Progenitor cell of endocrine pancreas (in vitro differentiated cells): ENCODE data around the gene DEXI. TPM values are rescaled to one million over a fixed set of nuclear protein-coding genes. Genes with fewer than 3 reads are reported as not detected.

Experiments used
- DNase-seq: peaks from one replicate; pipeline ENCODE4 v3.0.0; 2021; ENCODE audit warnings: low spot score; ENCODE audit not compliant: unreplicated experiment
- H3K27ac Mint-ChIP-seq: 2 replicates; pipeline ENCODE4 v1.8.0; 2021; ENCODE audit warnings: mild to moderate bottlenecking, moderate library complexity, mixed read lengths
- H3K27me3 Mint-ChIP-seq: 2 replicates; pipeline ENCODE4 v1.8.0; 2021; ENCODE audit warnings: mixed read lengths
- H3K36me3 Mint-ChIP-seq: 2 replicates; pipeline ENCODE4 v1.8.0; 2022; ENCODE audit warnings: mixed read lengths; ENCODE audit not compliant: insufficient read depth
- H3K4me1 Mint-ChIP-seq: 2 replicates; pipeline ENCODE4 v1.8.0; 2021; ENCODE audit warnings: low read depth, mixed read lengths
- H3K4me3 Mint-ChIP-seq: 2 replicates; pipeline ENCODE4 v1.8.0; 2021; ENCODE audit warnings: low read depth, mild to moderate bottlenecking, moderate library complexity, mixed read lengths
- H3K9me3 Mint-ChIP-seq: 2 replicates; pipeline ENCODE4 v1.8.0; 2021; ENCODE audit warnings: low read depth, mixed read lengths
- total RNA-seq: library from RNA; stranded (reverse); gene quantifications from 2 replicates; pipeline ENCODE4 v1.2.1, GENCODE V29; 2021
- TF ChIP-seq, protein P1 (sequence below): fragments of 200-600 bp; sonication (generic); IDR thresholded peaks from one replicate; pipeline ENCODE4 v1.5.0; 2021; ENCODE audit warnings: antibody characterized with exemption, mild to moderate bottlenecking; ENCODE audit not compliant: unreplicated experiment

The DEXI gene
- total RNA-seq, 1 donor from 2014 or later, result 31.2 TPM

DNA sequence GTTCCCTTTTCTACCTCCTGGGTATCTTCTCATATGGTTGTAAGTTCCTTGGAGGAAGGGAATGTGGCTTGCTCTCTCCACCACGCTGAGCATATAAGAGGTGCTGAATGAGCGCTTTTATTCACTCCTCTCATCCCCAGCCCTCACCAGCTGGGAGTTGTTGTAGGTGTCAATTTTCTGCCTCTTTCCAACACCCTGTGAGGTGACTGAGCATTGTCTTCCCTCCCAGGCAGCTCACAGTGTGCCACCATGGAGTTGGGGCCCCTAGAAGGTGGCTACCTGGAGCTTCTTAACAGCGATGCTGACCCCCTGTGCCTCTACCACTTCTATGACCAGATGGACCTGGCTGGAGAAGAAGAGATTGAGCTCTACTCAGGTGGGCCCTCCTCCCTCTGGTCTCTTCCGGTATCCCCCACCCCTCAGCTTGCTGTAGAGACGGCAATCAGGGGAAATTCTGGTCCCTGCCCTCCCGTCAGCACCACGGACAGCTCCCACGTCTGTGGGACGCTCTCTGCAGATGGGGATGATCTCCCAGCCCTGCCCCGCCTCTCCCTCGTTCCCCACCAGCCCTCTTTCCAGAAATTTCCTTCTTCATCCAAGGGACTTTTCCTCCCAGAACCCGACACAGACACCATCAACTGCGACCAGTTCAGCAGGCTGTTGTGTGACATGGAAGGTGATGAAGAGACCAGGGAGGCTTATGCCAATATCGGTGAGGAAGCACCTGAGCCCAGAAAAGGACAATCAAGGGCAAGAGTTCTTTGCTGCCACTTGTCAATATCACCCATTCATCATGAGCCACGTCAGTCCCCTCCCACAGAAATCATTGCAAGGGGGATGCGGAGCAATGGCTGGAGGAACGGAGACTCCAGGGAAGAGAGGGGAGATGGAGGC lies 47.0 kb downstream of the DEXI start:
- TF ChIP-seq, protein P1, sequence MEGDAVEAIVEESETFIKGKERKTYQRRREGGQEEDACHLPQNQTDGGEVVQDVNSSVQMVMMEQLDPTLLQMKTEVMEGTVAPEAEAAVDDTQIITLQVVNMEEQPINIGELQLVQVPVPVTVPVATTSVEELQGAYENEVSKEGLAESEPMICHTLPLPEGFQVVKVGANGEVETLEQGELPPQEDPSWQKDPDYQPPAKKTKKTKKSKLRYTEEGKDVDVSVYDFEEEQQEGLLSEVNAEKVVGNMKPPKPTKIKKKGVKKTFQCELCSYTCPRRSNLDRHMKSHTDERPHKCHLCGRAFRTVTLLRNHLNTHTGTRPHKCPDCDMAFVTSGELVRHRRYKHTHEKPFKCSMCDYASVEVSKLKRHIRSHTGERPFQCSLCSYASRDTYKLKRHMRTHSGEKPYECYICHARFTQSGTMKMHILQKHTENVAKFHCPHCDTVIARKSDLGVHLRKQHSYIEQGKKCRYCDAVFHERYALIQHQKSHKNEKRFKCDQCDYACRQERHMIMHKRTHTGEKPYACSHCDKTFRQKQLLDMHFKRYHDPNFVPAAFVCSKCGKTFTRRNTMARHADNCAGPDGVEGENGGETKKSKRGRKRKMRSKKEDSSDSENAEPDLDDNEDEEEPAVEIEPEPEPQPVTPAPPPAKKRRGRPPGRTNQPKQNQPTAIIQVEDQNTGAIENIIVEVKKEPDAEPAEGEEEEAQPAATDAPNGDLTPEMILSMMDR, result no peak
- H3K36me3 Mint-ChIP-seq, result no peaks in the 10 kb centered on the region
- H3K27ac Mint-ChIP-seq, result peak overlapping the region; percentile 12
- peak; percentile 39 for DNase-seq
- no peaks in the 10 kb centered on the region for H3K9me3 Mint-ChIP-seq
- H3K4me1 Mint-ChIP-seq, result no peaks in the 10 kb centered on the region
- no peak overlapping the region for H3K4me3 Mint-ChIP-seq
- peaks cover 46% of the 10 kb centered on the region for H3K27me3 Mint-ChIP-seq

DNA sequence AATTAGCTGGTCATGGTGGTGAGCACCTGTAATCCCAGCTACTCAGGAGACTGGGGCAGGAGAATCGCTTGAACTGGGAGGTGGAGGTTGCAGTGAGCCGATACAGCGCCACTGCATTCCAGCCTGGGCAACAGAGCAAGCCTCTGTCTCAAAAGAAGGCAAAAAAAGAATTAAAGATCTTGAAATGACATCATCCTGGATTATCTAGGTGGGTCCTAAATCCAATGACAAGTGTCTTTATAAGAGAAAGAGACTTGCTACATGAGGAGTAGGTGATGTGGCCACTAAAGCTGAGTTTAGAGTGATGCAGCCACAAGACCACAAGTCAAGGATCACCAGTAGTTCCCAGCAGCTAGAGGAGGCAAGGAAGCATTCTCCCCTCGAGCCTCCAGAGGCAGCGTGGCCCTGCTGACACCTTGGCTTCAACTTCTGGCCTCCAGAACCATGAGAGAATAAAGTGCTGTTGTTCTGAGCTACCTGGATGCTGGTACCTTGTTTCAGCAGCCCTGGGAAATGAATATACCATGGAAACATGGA lies 49.4 kb downstream of the DEXI start:
- H3K27me3 Mint-ChIP-seq, result peaks cover 50% of the 10 kb centered on the region
- TF ChIP-seq, protein P1, result no peak
- no peaks in the 10 kb centered on the region for H3K4me1 Mint-ChIP-seq
- H3K4me3 Mint-ChIP-seq, result no peak overlapping the region
- no peak for DNase-seq
- no peaks in the 10 kb centered on the region for H3K9me3 Mint-ChIP-seq
- no peak overlapping the region for H3K27ac Mint-ChIP-seq
- H3K36me3 Mint-ChIP-seq, result no peaks in the 10 kb centered on the region

DNA sequence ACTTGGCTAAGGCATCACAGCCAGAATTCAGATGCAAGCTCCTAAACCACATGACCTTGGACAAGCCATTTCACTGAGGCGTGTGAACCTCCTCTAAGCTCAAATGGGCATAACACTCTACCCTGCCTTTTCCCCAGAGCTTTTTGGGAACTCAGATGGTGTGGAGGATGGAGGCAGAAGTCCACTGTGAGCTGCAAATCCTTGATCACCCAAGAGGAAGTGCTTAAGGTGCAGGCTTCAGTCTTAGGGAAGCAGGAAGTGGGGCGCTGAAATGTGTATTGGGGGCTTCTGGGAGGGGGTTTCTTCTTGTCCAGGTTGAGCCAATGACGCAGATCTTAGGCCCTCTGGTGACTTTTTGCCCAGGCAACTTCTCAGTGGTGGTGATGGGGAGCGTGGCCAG lies 52.4 kb downstream of the DEXI start:
- TF ChIP-seq, protein P1, result no peak
- no peaks in the 10 kb centered on the region for H3K9me3 Mint-ChIP-seq

DNA sequence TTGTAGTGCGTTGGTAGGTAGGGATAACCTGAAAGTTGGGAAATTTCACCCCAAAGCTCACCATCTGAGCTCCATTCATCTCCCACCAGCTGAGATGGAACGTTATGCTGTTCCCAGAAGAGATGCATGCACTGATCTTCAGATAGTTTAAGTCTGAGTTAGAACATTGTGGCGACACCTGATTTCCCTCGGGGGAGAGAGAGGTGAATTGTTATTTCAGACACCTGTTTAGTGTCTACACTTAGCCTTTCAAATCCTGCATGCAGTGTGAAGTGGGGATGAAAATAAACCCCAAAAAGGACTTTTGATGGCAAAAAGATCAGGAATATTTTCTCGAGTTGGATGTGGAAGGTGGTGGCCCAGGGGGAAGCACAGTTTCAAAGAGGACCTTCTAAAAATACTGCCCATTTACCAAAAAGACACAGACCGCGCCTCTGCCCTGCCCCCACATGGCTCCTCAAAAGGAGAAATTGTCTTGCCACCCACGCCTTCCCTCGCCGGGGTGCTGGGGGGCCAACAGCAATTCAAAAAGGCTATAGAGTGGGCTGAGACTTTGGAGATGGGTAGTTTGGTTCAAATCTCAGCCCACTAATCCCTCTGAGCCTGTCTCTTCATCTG lies 53.8 kb downstream of the DEXI start:
- no peak for DNase-seq
- no peak overlapping the region for H3K27ac Mint-ChIP-seq
- TF ChIP-seq, protein P1, result no peak
- no peaks in the 10 kb centered on the region for H3K4me1 Mint-ChIP-seq
- H3K4me3 Mint-ChIP-seq, result no peak overlapping the region
- peaks cover 17% of the 10 kb centered on the region for H3K27me3 Mint-ChIP-seq
- H3K36me3 Mint-ChIP-seq, result no peaks in the 10 kb centered on the region
- no peaks in the 10 kb centered on the region for H3K9me3 Mint-ChIP-seq

More for the DNA sequence above, 52.4 kb downstream of the DEXI start:
- H3K36me3 Mint-ChIP-seq, result no peaks in the 10 kb centered on the region
- no peak overlapping the region for H3K4me3 Mint-ChIP-seq
- H3K27ac Mint-ChIP-seq, result no peak overlapping the region
- DNase-seq, result no peak
- peaks cover 24% of the 10 kb centered on the region for H3K27me3 Mint-ChIP-seq
- H3K4me1 Mint-ChIP-seq, result no peaks in the 10 kb centered on the region

DNA sequence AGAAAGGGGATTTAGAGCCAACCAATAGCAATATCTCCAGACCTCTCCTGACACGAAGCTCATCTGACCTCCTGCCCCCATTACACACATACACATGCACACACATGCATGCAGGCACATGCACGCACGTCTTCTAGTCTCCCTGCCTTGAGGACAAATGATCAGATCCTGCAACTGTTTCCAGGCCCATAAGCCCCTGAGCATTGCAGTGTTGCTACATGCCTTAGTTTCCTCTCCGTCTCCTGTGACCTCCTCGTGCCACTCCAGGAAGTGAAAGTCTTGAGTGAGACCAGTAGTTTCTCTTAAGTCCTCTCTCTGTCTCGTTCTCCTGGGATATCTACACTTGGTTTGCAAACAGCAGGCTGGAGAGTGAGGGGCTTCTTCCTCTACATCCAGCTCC lies 57.0 kb downstream of the DEXI start:
- TF ChIP-seq, protein P1, result no peak

More for the DNA sequence above, 57.0 kb downstream of the DEXI start:
- no peak for DNase-seq
- Mint-ChIP-seq H3K4me1 (no peaks in the 10 kb centered on the region), H3K9me3 (no peaks in the 10 kb centered on the region), H3K4me3 (no peak overlapping the region), H3K36me3 (no peaks in the 10 kb centered on the region), H3K27me3 (peaks cover 25% of the 10 kb centered on the region), H3K27ac (no peak overlapping the region)
